DOHH2 (cell line): ENCODE data around the gene KCNG4.

Experiments
- H3F3A ChIP-seq: fragments of 200-600 bp; sonication (generic), shearing (Covaris generic); 2 replicates; pipeline ENCODE4 v1.6.0; 2016; ENCODE audit warnings: antibody characterized with exemption, mild to moderate bottlenecking; ENCODE audit not compliant: control insufficient read depth, insufficient read depth
- H3K27ac ChIP-seq: fragments of 200-600 bp; sonication (generic); 2 replicates; pipeline ENCODE4 v1.5.1; 2014; ENCODE audit warnings: low read depth, mild to moderate bottlenecking, low read length, moderate library complexity
- H3K27me3 ChIP-seq: fragments of 200-600 bp; sonication (generic); 2 replicates; pipeline ENCODE4 v1.6.1; 2014; ENCODE audit warnings: mild to moderate bottlenecking, low read length, mixed read lengths; ENCODE audit not compliant: control insufficient read depth
- H3K36me3 ChIP-seq: fragments of 200-600 bp; sonication (generic); 2 replicates; pipeline ENCODE4 v1.6.1; 2014; ENCODE audit warnings: mild to moderate bottlenecking, low read length, moderate library complexity, mixed read lengths; ENCODE audit not compliant: control insufficient read depth
- H3K4me1 ChIP-seq: fragments of 200-600 bp; sonication (generic); 2 replicates; pipeline ENCODE4 v1.6.1; 2014; ENCODE audit warnings: mild to moderate bottlenecking, low read length, mixed read lengths; ENCODE audit not compliant: control insufficient read depth
- H3K4me2 ChIP-seq: fragments of 200-600 bp; sonication (generic); 2 replicates; pipeline ENCODE4 v1.6.0; 2014; ENCODE audit warnings: mild to moderate bottlenecking, low read length, moderate library complexity
- H3K4me3 ChIP-seq: fragments of 200-600 bp; sonication (generic); 2 replicates; pipeline ENCODE4 v1.5.1; 2014; ENCODE audit warnings: mild to moderate bottlenecking, low read length, mixed read lengths
- H3K79me2 ChIP-seq: fragments of 200-600 bp; sonication (generic); 2 replicates; pipeline ENCODE4 v1.6.1; 2014; ENCODE audit warnings: mild to moderate bottlenecking, low read length, mixed read lengths; ENCODE audit not compliant: control insufficient read depth
- H3K9me2 ChIP-seq: fragments of 200-600 bp; sonication (generic); replicated peaks from 2 replicates; pipeline ENCODE4 v1.6.1; 2014; ENCODE audit warnings: mild to moderate bottlenecking, low read length, mixed read lengths; ENCODE audit not compliant: control insufficient read depth
- H3K9me3 ChIP-seq: fragments of 200-600 bp; sonication (generic); 2 replicates; pipeline ENCODE4 v1.6.1; 2014; ENCODE audit warnings: antibody characterized with exemption, low read length, mixed read lengths; ENCODE audit not compliant: control insufficient read depth, insufficient read depth
- H4K20me1 ChIP-seq: fragments of 200-600 bp; sonication (generic); 2 replicates; pipeline ENCODE4 v1.6.0; 2014; ENCODE audit warnings: low read depth, mild to moderate bottlenecking, antibody characterized with exemption, low read length, moderate library complexity; ENCODE audit not compliant: control insufficient read depth, insufficient read depth
- CTCF ChIP-seq: fragments of 200-600 bp; sonication (generic); IDR thresholded peaks from one replicate; pipeline ENCODE4 v1.5.1; 2014; ENCODE audit warnings: antibody characterized with exemption, mild to moderate bottlenecking, low read depth, low read length; ENCODE audit not compliant: poor library complexity, severe bottlenecking
- EZH2phosphoT487 ChIP-seq: fragments of 200-600 bp; sonication (generic); IDR thresholded peaks from 2 replicates; pipeline ENCODE4 v1.6.1; 2017; ENCODE audit warnings: borderline replicate concordance, mild to moderate bottlenecking, antibody characterized with exemption, low read length, moderate library complexity, mixed read lengths

The KCNG4 gene

DNA sequence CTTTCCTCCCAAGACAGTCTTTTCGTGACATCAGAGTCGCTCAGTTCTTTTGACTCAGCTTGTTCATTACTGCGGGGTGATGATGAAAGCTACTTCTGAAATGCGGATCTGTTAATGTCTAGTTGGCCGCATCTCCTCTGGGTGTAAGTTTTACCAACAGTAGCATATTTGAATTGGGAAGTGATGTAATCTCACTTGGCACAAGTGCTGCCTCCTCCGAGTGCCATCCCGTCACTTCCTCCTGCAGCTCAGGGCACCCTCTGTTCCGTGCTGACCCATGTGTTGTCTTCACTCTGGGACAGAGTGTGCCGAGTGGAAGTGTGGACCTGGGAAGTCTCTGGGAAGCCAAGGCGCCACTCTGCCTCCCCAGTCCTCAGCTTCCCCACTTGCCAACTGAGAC is 40.0 kb downstream of the KCNG4 start:
- Histone ChIP-seq H3K9me2 (no peaks in the 10 kb centered on the region), H3K4me1 (peaks cover 2% of the 10 kb centered on the region), H3K9me3 (no peaks in the 10 kb centered on the region), H3K4me2 (no peak overlapping the region), H3K27me3 (peaks cover 3% of the 10 kb centered on the region; the same call in 1 of the 2 replicates), H3K27ac (no peak overlapping the region), H4K20me1 (no peaks in the 10 kb centered on the region), H3F3A (no peaks in the 10 kb centered on the region), H3K4me3 (no peak overlapping the region), H3K79me2 (no peaks in the 10 kb centered on the region), H3K36me3 (no peaks in the 10 kb centered on the region)
- TF ChIP-seq EZH2phosphoT487 (no peak), CTCF (no peak)

- Histone ChIP-seq H4K20me1 (no peaks in the 10 kb centered on the region), H3K4me2 (no peak overlapping the region), H3K27me3 (peaks cover 3% of the 10 kb centered on the region; the same call in 1 of the 2 replicates), H3F3A (no peaks in the 10 kb centered on the region), H3K79me2 (no peaks in the 10 kb centered on the region), H3K9me3 (no peaks in the 10 kb centered on the region), H3K4me3 (no peak overlapping the region), H3K27ac (no peak overlapping the region), H3K9me2 (no peaks in the 10 kb centered on the region), H3K4me1 (peaks cover 10% of the 10 kb centered on the region), H3K36me3 (no peaks in the 10 kb centered on the region)
- no peak for TF ChIP-seq CTCF
- no peak for TF ChIP-seq EZH2phosphoT487
These were observed 40.7 kb downstream of the KCNG4 start for GRCh38 chr16:84199097-84199496.

DNA sequence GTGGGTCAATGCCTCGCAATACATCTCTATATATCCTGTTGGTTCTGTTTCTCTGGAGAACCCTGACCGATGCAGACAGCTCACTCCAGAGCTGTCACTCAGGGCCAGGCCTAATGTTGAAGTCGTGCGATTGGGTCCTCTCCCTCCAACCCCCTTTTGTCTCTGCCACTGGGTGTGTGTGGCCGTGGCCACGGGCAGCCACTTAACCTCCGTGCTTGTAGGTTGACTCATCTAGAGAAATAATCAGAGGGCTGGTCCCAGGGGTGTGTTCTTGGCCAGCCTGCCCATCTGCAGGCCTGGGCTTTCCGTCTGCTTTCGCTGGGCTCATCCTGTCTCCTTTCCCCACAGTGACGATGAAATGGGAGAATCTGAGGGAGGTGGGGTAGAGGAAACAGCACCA is 41.4 kb downstream of the KCNG4 start:
- Histone ChIP-seq H3K27ac (no peak overlapping the region), H3K4me1 (peaks cover 17% of the 10 kb centered on the region), H3K9me2 (no peaks in the 10 kb centered on the region), H3K79me2 (no peaks in the 10 kb centered on the region), H3F3A (no peaks in the 10 kb centered on the region), H4K20me1 (no peaks in the 10 kb centered on the region), H3K27me3 (peaks cover 3% of the 10 kb centered on the region; the same call in 1 of the 2 replicates), H3K4me2 (no peak overlapping the region), H3K9me3 (no peaks in the 10 kb centered on the region), H3K4me3 (no peak overlapping the region), H3K36me3 (no peaks in the 10 kb centered on the region)
- TF ChIP-seq EZH2phosphoT487: no peak
- TF ChIP-seq CTCF: no peak
